BE2C (cell line): Measurements from ENCODE around the gene EIF4B.

Source experiments
- DNase-seq: peaks from one replicate; pipeline ENCODE4 v3.0.0-alpha.2; 2020
- H3K27me3 ChIP-seq: fragments of 250-450 bp; sonication (Bioruptor Pico); 2 replicates; pipeline ENCODE4 v1.5.1; 2020; ENCODE audit warnings: mild to moderate bottlenecking
- H3K36me3 ChIP-seq: fragments of 250-450 bp; sonication (Bioruptor Pico); 2 replicates; pipeline ENCODE4 v1.5.1; 2020; ENCODE audit warnings: mild to moderate bottlenecking
- H3K4me1 ChIP-seq: fragments of 250-450 bp; sonication (Bioruptor Pico); 2 replicates; pipeline ENCODE4 v1.5.1; 2020
- H3K4me3 ChIP-seq: 2 replicates; pipeline ENCODE4 v1.5.1; 2011; ENCODE audit warnings: low read depth, low read length
- H3K9me3 ChIP-seq: fragments of 250-450 bp; sonication (Bioruptor Pico); 2 replicates; pipeline ENCODE4 v1.5.1; 2020
- CTCF ChIP-seq: IDR thresholded peaks from 2 replicates; pipeline ENCODE4 v1.5.1; 2012; ENCODE audit warnings: mild to moderate bottlenecking, low read depth, low read length

EIF4B gene

GRCh38 chr12:52969828-52970569 is 36.3 kb upstream of the EIF4B start:
- H3K27me3 ChIP-seq, result no peaks in the 10 kb centered on the region
- H3K36me3 ChIP-seq, result no peaks in the 10 kb centered on the region
- H3K9me3 ChIP-seq, result no peaks in the 10 kb centered on the region
- no peak overlapping the region for H3K4me3 ChIP-seq
- no peak for TF ChIP-seq CTCF
- no peaks in the 10 kb centered on the region for H3K4me1 ChIP-seq
- DNase-seq, result no peak

- TF ChIP-seq CTCF, result no peak
- Histone ChIP-seq H3K9me3 (no peaks in the 10 kb centered on the region), H3K27me3 (no peaks in the 10 kb centered on the region), H3K4me3 (no peak overlapping the region), H3K4me1 (no peaks in the 10 kb centered on the region), H3K36me3 (no peaks in the 10 kb centered on the region)
- no peak for DNase-seq
These were observed 34.5 kb upstream of the EIF4B start for GRCh38 chr12:52971679-52972329.

GRCh38 chr12:52975204-52975603 is 31.1 kb upstream of the EIF4B start:
- no peaks in the 10 kb centered on the region for H3K4me1 ChIP-seq
- H3K27me3 ChIP-seq, result no peaks in the 10 kb centered on the region
- no peak overlapping the region for H3K4me3 ChIP-seq
- TF ChIP-seq CTCF, result no peak
- no peak for DNase-seq
- no peaks in the 10 kb centered on the region for H3K36me3 ChIP-seq
- no peaks in the 10 kb centered on the region for H3K9me3 ChIP-seq

GRCh38 chr12:52975820-52976573 is 30.3 kb upstream of the EIF4B start:
- Histone ChIP-seq H3K9me3 (no peaks in the 10 kb centered on the region), H3K27me3 (no peaks in the 10 kb centered on the region), H3K36me3 (no peaks in the 10 kb centered on the region), H3K4me3 (no peak overlapping the region), H3K4me1 (no peaks in the 10 kb centered on the region)
- TF ChIP-seq CTCF, result no peak
- DNase-seq, result no peak

GRCh38 chr12:52976574-52977071 is 29.6 kb upstream of the EIF4B start:
- H3K36me3 ChIP-seq, result no peaks in the 10 kb centered on the region
- no peak overlapping the region for H3K4me3 ChIP-seq
- no peak for TF ChIP-seq CTCF
- H3K4me1 ChIP-seq, result no peaks in the 10 kb centered on the region
- H3K9me3 ChIP-seq, result no peaks in the 10 kb centered on the region
- DNase-seq, result no peak
- H3K27me3 ChIP-seq, result no peaks in the 10 kb centered on the region
